HuH-7.5 (cell line): ENCODE data around the gene RAF1.
"Not testable (repeated sequence)": the region's sequence is repeated elsewhere in the genome, so short reads cannot be mapped to it uniquely, and the experiment has no call there.

Experiments used
- DNase-seq: peaks from one replicate; pipeline ENCODE4 v3.0.0; 2011; ENCODE audit warnings: low spot score

RAF1 gene

GRCh38 chr3:12663936-12664908 is at the start of gene RAF1:
TSS of gene RAF1 (minus strand) at chr3:12664117. CDS start at chr3:12618721, 45,396 bp downstream.
- peak; percentile 96 for DNase-seq

DNA sequence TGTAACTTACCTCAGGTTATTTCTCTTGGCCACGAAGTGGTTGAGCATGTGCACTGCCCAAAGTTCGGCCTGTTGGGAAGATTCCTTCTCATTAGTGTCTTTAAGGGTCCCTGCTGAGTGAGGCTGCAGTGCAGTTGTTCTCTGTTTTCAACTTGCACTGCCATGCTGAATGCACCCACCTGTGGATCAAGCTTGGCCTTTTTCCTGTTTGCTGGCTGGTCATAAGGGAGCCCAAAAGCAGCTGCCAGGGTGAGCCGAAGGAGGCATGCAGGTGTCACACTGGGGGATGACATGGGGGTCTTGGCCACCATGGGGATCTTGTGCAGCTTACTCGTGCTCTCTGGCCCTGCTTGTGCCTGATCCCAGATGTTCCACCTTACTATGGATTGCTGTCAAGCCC is 46.1 kb upstream of the RAF1 start:
- DNase-seq, result no peak

- DNase-seq, result no peak
Measured at GRCh38 chr3:12709334-12709733, 45.4 kb upstream of the RAF1 start.

GRCh38 chr3:12708584-12709192 is 44.8 kb upstream of the RAF1 start:
- DNase-seq, result no peak

GRCh38 chr3:12707449-12707848 is 43.5 kb upstream of the RAF1 start:
- DNase-seq, result no peak

DNA sequence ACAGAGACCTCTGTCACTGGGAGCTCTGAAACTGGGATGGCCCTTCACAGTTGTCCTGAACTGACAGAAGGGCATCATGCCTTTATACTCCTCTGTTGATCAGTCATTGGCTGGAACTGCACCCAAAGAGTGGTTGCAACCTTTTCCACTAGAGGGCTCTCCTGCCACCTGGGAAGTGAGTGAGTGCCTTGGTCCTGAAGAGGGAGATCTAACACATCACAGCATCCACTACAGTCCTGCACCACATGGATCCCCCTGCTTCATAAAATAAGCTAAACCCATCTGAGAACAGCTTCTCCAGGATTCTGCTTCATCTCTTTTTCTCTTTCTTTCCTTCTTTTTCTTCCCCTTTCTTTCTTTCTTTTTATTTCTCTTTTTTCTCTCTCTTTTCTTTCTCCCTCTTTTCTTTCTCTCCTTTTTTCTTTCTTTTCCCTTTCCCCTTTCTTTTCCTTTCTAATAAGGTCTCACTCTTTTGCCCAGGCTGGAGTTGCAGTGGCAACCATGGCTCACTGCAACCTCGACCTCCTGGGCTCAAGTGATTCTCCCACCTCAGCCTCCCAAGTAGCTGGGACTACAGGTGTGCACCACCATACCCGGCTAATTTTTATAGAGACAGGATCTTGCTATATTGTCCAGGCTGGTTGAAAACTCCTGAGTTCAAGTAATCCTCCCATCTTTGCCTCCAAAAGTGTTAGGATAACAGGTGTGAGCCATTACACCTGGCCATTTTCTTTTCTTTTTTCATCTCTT is 42.8 kb upstream of the RAF1 start:
- DNase-seq, result peak; percentile 80

GRCh38 chr3:12705981-12706380 is 42.1 kb upstream of the RAF1 start:
- DNase-seq, result no peak

- no peak for DNase-seq
Measured at GRCh38 chr3:12705374-12705926, 41.5 kb upstream of the RAF1 start.

DNA sequence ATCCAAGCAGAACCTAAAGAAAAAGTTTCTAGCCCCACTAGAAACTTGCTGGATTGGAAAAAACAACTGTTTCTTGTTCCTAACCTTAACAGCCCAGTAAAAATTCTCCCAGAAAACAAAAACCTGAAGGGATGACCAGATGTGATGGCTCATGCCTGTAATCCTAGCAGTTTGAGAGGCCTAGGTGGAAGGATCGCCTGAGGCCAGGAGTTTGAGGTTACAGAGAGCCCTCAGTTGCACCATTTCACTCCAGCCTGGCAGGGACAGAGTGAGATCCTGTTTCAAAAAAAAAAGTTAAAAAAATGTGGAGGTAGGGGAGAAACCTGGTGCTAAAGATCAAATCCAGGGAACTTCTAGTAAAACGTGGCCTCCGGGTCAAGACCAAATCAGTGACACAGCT is 38.6 kb upstream of the RAF1 start:
- no peak for DNase-seq

DNA sequence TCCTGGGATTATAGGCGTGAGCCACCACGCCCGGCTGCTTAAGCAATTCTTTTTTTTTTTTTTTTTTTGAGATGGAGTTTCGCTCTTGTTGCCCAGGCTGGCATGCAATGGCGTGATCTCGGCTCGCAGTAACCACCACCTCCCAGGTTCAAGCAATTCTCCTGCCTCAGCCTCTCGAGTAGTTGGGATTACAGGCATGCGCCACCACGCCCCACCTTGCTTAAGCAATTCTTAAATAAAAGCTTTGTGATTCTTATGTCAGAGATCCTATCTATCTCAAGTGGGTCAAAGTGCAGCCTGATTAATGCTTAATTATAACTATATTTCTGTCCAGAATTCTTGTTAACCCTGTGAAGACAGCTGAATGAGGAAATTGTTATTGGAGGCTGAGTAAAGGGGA is 37.7 kb upstream of the RAF1 start:
- DNase-seq, result not testable (repeated sequence)

DNA sequence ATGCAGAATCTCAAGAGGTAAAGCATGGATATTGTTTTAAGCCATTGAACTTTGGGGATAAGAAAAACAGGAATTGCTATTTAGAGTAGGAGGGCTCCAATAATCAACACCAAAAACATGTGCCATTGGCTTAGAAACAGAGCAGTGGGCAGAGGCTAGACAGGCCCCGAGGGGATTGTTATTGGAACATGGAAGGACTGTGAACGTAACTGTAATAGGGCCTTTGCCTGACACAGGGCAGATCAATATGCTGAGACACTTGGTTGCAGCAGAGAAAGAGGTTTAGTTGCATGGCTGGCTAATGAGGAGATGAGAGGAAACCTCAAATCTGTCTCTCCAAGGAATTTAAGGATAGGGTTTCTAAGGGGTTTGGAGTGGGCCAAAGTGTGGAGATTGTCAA is 36.9 kb upstream of the RAF1 start:
- DNase-seq, result no peak

DNA sequence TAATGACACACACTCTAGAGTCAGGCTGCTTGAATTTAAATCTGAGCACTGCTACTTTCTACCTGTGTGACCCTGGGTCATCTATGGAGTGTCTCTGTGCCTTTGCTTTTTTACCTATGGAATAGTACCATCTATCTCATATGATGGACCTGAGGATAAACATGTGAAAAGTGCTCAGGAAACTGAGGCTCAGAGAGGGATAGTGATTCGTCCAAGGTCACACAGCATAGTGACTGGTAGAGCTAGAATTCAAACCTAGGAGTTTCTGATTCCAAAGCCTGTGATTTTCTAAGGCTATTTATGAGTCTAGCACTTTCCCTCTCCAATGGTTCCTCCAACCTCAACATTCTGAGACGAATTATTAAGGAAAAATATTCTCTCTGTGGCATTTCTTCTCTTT is 32.0 kb upstream of the RAF1 start:
- no peak for DNase-seq

- DNase-seq, result no peak
Measured at GRCh38 chr3:12695112-12695511, 31.2 kb upstream of the RAF1 start.

- DNase-seq, result no peak
Measured at GRCh38 chr3:12692444-12692843, 28.5 kb upstream of the RAF1 start.

- DNase-seq, result no peak
Measured at GRCh38 chr3:12689997-12690711, 26.2 kb upstream of the RAF1 start.

- no peak for DNase-seq
Measured at GRCh38 chr3:12687948-12688347, 24.0 kb upstream of the RAF1 start.

DNA sequence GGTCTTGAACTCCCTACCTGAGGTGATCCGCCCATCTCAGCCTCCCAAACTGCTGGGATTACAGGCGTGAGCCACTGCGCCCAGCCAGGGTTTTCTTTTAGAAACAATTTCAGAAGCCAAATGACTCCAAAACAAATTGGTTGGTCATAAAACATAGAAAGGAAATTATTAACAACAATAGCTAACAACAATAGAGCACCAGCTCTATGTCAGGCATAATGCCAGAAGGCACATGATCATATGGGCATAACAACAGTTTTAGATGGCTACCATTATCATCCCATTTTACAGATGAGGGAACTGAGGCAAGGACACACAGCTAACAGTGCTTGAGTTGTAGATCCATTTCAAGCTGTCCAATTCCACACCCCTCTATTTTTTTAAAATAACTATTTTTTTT is 22.2 kb upstream of the RAF1 start:
- DNase-seq, result no peak

DNA sequence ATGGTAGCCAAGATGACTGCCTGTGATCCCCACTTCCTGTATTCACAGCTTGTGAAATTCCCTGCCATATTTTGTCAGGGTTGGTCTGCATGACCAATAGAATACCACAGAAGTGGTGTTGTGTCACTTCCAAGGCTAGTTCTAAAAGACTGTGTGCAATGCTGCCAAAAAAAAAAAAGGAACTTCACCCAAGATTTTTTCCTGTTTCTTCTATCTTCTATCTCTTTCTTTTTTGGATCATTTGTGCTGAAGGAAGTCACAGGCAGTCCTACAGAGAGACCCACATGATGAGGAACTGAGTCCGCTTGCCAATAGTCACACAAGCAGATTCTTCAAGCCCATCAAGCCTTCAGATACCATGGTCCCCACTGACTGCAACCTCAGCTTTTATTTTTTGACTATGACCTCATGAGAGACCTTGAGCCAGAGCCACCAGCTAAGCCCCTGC is 18.1 kb upstream of the RAF1 start:
- DNase-seq, result no peak

DNA sequence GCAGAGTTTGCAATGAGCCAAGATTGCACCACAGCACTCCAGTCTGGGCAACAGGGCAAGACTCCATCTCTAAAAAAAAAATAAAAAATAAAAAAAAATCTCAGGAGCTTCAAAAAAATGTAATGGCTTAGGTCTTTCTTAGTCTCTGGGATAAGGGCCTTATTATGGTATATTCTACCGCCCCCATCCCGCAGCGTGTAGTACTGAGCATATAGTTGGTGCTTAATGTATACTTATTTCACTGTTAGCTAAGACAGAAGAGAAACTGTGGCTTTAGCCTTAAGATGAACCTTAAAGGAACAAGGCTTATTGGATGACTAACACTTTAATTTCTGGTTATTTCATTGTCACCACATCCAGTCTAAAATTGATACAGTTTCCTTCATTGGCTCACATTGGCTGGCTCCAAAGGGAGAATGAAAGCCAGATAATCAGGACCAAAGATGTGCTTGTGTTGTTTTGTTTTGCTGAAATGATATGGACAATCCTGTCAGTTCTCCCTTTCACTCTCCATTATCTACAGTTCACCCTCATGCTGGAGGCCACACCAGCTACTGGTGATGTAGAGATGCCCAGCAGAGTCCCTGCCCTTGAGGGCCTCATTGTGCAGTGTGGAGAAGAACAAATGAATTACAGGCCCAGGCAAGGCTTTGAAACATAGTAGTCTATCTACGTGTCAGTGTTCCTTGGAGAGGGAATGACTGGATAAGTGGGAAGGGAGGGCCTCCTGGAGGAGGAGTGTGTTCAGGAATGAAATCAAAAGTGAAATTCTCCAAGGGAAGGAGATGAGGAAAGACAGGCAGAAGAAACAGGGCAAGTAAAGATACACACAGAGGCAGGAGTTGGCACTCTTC is 17.4 kb upstream of the RAF1 start:
- no peak for DNase-seq

GRCh38 chr3:12679468-12679867 is 15.6 kb upstream of the RAF1 start:
- no peak for DNase-seq

DNA sequence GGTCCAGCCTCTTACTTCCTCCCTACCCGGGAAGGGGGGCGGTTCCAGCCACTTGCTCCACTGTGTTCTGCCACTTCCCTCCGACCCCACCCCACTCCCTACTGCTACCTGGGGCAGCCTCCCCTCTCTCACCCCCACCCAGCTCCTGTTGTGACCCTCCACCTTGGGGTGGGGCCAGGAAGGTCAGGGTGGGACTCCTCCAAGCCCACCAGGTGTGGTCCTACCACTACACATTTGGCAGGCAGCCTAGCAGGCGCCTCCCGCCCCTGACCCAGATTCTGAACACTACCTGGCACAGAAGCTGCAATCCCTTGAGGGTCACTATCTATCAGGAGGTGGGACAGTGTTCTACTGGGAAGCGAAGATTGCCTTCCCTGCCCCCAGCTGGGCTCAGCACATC is 13.7 kb upstream of the RAF1 start:
- no peak for DNase-seq
